Non-pigmented ciliary epithelial cell (primary cell): ENCODE results near the gene PDE4D.

Experiments
- DNase-seq: peaks from one replicate; pipeline ENCODE4 v3.0.0-alpha.2; 2010; ENCODE audit warnings: low read depth

Gene PDE4D

GRCh38 chr5:59256331-59256730, 637.2 kb downstream of the PDE4D start:
- no peak for DNase-seq

GRCh38 chr5:59254055-59254687, 639.4 kb downstream of the PDE4D start:
- no peak for DNase-seq

DNA sequence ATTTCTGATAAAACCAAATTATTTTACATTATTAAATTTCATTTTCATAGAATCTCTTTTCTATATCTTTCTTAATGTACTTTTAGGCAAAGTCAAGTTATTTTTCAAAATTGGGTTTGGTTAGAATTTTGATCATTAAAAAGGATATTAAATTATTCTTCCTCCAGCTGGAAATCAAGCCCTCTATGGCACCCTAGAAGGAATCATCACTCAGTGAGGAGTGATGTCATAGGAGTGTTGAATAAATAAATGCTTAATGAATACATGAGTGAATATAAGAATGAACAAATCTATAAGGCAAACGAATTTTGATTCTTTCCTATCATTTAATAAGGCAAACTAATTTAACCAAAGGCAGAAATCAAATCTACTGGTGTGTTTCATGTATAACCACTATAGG, 639.9 kb downstream of the PDE4D start:
- no peak for DNase-seq

GRCh38 chr5:59251627-59252026, 641.9 kb downstream of the PDE4D start:
- DNase-seq, result no peak

GRCh38 chr5:59249726-59250125, 643.8 kb downstream of the PDE4D start:
- DNase-seq, result no peak

- DNase-seq, result no peak
Measured at GRCh38 chr5:59249160-59249559, 644.4 kb downstream of the PDE4D start.

DNA sequence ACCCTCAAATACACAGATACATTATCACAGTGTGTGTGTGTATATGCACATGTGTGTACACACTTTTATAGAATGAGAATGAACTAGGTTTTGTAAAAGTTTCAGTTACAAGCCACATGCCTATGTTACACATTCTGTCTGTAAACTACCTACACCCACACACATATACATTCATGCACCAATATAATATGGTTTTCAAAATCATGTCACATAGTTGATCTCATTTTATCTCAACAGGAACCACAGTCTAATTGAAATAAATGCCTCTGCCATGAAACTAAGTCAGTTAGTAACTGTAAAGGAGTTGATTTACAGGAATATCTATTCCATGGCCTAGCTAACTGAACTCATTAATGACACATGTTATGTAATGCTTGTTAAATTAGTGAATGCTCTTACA, 646.6 kb downstream of the PDE4D start:
- DNase-seq, result no peak

GRCh38 chr5:59246145-59246869, 647.2 kb downstream of the PDE4D start:
- no peak for DNase-seq

GRCh38 chr5:59245198-59245597, 648.3 kb downstream of the PDE4D start:
- no peak for DNase-seq

DNA sequence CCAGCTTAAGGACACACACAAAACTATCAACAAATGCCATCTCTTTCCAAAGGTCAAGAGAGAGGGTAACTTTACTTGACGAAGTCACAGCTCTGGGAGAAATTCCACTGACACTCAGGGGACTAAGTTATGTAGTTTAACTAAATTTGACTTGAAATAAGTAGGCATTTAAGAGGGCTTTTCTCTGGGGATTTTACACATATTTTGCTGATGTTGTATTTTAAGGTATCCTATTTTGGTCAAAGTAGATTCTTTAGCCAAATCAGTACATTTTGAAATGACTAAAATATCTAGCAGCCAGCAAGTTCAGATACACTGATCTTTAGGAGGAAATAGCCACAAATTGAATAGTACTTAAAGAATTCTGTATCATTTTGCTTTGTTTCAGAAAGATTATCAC, 652.0 kb downstream of the PDE4D start:
- DNase-seq, result no peak

GRCh38 chr5:59241119-59241518, 652.4 kb downstream of the PDE4D start:
- no peak for DNase-seq

DNA sequence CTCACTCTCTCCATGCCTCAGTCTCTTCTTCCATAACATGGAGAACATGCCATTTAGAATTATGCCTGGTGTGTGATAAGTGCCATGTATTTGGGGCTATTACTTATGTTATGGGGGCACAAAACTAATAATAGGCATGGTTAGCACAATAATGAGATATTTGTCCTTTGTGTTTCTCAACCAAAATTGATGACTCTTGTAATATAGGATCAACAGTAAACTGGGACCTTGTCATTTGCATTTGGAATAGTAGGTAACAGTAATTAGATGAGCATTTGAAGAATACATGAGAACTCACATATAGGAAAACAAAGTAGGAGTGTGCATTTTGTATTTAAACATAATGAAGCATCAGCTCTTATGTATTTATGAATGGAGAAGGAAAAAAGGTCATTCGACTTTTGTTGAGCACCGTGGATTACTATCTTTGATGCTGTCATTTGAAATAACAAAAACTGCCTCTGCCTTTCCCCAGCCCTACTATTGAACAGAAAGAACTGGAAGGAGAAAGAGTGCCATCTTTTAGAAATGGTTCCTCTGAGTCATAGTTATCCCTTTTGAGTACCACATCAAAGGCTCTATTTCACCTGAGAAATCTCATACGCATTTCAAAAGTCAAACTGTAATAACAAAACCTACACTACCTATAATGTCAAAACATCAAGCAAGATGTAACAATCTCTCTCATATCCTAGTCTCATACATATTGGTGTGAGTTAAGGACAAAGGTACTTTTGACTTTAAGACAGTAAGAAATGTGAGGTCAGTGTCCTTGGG, 655.2 kb downstream of the PDE4D start:
- DNase-seq, result no peak

- peak; percentile 50 for DNase-seq
Measured at GRCh38 chr5:59236986-59237385, 656.5 kb downstream of the PDE4D start.

DNA sequence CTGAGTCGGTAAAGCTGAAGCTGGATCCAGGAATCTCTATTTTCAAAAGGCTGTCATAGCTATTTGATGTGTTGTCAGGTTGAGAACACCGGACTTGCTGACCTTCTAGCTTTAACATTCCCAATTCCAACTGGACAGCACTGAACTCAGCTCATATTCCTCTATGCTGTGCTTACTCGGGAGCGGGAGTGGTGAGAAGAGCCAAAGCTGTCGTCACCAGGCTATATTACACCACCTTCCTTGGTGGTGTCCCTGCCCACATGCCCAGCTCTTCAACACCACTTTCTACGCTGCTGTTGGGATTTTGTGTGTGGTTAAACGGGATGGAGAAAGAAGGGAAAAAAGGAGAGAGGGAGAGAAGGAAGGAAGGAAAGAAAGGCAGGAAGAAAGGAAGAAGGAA, 657.1 kb downstream of the PDE4D start:
- no peak for DNase-seq

DNA sequence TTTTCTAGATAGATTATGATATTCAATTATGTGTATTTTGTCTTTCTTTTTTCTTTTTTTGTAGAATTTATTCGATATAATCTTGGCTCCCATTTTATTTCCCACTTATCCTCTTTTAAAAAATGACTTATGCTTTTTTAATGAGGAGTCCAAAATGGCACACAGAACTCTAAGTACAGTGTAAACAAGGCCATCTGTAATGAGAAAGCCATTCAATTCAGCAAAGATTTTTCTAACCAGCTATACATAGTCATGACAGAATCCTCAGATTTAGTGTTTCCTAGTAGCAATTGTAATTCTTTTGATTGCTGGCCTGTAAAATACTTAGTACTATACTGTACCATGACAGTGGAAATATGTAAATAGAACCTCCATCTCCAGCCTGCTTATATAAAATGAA, 659.3 kb downstream of the PDE4D start:
- no peak for DNase-seq

- no peak for DNase-seq
Measured at GRCh38 chr5:59231221-59231931, 662.1 kb downstream of the PDE4D start.

- DNase-seq, result no peak
Measured at GRCh38 chr5:59222687-59223511, 670.6 kb downstream of the PDE4D start.

GRCh38 chr5:59221769-59222168, 671.8 kb downstream of the PDE4D start:
- DNase-seq, result no peak

DNA sequence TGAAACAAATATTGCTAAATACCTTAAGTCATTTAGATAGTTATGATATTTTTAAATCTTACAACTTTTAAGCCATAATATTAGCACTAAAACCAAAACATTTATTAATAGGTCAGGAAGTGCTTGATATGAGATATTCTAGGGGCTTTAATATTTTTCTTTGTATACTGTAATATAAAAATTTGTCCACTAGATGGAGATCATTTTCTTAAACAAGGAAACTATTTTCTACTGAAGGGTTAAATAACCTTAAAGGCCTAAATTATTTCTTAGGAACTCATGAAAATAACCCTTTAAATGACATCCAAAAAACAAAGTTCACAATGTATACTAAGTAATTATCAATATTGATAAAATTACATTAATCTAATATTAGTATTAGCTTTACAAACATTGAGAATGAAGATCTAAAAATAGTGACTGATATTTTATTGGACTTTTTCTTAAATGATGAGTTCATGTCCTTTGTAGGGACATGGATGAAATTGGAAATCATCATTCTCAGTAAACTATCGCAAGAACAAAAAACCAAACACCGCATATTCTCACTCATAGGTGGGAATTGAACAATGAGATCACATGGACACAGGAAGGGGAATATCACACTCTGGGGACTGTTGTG, 675.0 kb downstream of the PDE4D start:
- DNase-seq, result no peak

GRCh38 chr5:59216841-59217240, 676.7 kb downstream of the PDE4D start:
- no peak for DNase-seq

DNA sequence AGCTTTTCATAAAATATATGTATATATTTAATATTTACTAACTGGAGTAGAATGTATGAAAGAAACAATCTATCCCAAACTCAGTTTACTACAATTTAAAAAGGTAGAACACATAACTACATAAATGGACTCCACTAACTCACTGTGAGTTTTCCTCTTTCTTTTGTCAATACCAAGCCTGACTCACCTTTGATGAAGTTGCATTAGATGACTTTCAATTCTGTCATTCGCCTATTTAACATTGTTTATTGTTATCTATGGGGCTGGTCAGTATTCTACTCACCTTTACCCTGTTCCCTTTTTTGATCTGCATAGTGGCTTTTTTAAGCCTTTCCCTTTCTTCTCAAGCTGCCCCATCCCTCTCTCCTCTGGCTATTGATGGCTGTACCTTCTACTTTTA, 680.9 kb downstream of the PDE4D start:
- no peak for DNase-seq
